Uterus (tissue), 2 donors: ENCODE measurements around the gene PRR5L.

ENCODE experiments used
- POLR2A ChIP-seq, 2 donors: fragments of 450-650 bp; IDR thresholded peaks; one replicate each; pipeline ENCODE4 v1.6.1; 2016; ENCODE audit warnings: antibody characterized with exemption in 2 of 2, mild to moderate bottlenecking in 1 of 2, moderate library complexity in 1 of 2
- TF ChIP-seq, protein P1 (sequence below), 4 experiments: fragments of 200-600 bp in 2 of 4; fragments of 450-650 bp in 2 of 4; sonication (generic) in 2 of 4; IDR thresholded peaks; one replicate each; pipeline ENCODE4 v1.5.1; 2016 to 2019; ENCODE audit warnings: antibody characterized with exemption in 4 of 4, mild to moderate bottlenecking in 2 of 4, moderate library complexity in 1 of 4

DNA sequence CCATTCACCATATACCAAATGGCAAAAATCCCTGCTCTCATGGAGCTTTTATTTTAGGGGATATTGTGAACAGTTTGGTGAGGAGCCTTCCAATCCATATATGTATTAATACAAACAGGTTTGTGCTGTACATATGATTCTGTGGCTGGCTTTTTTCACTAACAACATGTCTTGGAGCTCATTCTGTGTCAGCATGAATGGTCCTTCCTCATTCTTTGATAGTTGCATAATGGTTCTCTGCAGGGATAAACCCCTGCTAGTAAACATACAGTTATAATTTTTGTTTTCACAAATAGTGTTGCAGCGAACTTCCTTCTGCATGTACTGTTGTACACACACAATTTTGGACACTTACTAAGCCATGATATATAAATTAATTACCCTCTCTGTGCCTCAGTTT lies 8.3 kb downstream of the PRR5L start:
- TF ChIP-seq, protein P1, sequence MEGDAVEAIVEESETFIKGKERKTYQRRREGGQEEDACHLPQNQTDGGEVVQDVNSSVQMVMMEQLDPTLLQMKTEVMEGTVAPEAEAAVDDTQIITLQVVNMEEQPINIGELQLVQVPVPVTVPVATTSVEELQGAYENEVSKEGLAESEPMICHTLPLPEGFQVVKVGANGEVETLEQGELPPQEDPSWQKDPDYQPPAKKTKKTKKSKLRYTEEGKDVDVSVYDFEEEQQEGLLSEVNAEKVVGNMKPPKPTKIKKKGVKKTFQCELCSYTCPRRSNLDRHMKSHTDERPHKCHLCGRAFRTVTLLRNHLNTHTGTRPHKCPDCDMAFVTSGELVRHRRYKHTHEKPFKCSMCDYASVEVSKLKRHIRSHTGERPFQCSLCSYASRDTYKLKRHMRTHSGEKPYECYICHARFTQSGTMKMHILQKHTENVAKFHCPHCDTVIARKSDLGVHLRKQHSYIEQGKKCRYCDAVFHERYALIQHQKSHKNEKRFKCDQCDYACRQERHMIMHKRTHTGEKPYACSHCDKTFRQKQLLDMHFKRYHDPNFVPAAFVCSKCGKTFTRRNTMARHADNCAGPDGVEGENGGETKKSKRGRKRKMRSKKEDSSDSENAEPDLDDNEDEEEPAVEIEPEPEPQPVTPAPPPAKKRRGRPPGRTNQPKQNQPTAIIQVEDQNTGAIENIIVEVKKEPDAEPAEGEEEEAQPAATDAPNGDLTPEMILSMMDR (IDR thresholded peaks at IDR 0.05): no peak
- no peak for TF ChIP-seq POLR2A (IDR thresholded peaks at IDR 0.05)
